ENCODE measurements around the gene PRKCB. TPM values are rescaled to one million over a fixed set of nuclear protein-coding genes. Genes with fewer than 3 reads are reported as not detected.
"Not testable (repeated sequence)": the region's sequence is repeated elsewhere in the genome, so short reads cannot be mapped to it uniquely, and the experiment has no call there.

The PRKCB gene
- polyA plus RNA-seq, 3 donors, result 57.4 to 87.4 (median 75.5) TPM

- Mint-ChIP-seq H3K4me3 (no peak overlapping the region), H3K9me3 (peaks cover 8 to 32% (median 20%) of the 10 kb centered on the region in 7 donors), H3K27me3 (ENCODE audit: low read depth in 3 of 3) (peaks cover 2 to 4% (median 2%) of the 10 kb centered on the region in 3 donors), H3K36me3 (no peaks in the 10 kb centered on the region), H3K4me1 (no peaks in the 10 kb centered on the region), H3K27ac (no peak overlapping the region)
- Histone ChIP-seq H3K9ac (ENCODE audit: insufficient read depth, low read length, poor library complexity, severe bottlenecking) (no peak overlapping the region), H3K36me3 (replicated peaks in 1 of 2; ENCODE audit: control insufficient read depth in 1 of 2, insufficient read depth in 2 of 2, low read length in 2 of 2) (no peaks in the 10 kb centered on the region), H3K9me3 (replicated peaks in 1 of 2; ENCODE audit: control insufficient read depth in 1 of 2, insufficient read depth in 1 of 2, low read length in 2 of 2) (peaks cover 10 to 17% of the 10 kb centered on the region in 2 donors), H3K27me3 (ENCODE audit: control insufficient read depth in 2 of 2, insufficient read depth in 2 of 2, low read length in 2 of 2) (no peaks in the 10 kb centered on the region), H4K20me1 (ENCODE audit: insufficient read depth, low read length) (no peaks in the 10 kb centered on the region), H3K4me3 (replicated peaks in 1 of 3; ENCODE audit: low read depth in 2 of 3, low read length in 3 of 3) (no peak overlapping the region), H3K4me2 (replicated peaks; ENCODE audit: extremely low read depth, low read length, poor library complexity, severe bottlenecking) (no peak overlapping the region), H3K4me1 (ENCODE audit: control insufficient read depth in 1 of 2, insufficient read depth in 2 of 2, low read length in 2 of 2) (no peaks in the 10 kb centered on the region), H2AFZ (ENCODE audit: insufficient read depth, low read depth, low read length, poor library complexity, severe bottlenecking) (no peak overlapping the region), H3K79me2 (ENCODE audit: insufficient read depth, low read length) (no peaks in the 10 kb centered on the region), H3K27ac (ENCODE audit: low read depth in 1 of 2, low read length in 2 of 2) (no peak overlapping the region)
- DNase-seq, result no peak
- WGBS (ENCODE audit: insufficient coverage), result no CpG with 5 or more reads among the region's 2 CpGs
- intact Hi-C loops (cut with micrococcal nuclease), result no loop called here
- TF ChIP-seq, protein P1, sequence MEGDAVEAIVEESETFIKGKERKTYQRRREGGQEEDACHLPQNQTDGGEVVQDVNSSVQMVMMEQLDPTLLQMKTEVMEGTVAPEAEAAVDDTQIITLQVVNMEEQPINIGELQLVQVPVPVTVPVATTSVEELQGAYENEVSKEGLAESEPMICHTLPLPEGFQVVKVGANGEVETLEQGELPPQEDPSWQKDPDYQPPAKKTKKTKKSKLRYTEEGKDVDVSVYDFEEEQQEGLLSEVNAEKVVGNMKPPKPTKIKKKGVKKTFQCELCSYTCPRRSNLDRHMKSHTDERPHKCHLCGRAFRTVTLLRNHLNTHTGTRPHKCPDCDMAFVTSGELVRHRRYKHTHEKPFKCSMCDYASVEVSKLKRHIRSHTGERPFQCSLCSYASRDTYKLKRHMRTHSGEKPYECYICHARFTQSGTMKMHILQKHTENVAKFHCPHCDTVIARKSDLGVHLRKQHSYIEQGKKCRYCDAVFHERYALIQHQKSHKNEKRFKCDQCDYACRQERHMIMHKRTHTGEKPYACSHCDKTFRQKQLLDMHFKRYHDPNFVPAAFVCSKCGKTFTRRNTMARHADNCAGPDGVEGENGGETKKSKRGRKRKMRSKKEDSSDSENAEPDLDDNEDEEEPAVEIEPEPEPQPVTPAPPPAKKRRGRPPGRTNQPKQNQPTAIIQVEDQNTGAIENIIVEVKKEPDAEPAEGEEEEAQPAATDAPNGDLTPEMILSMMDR (IDR thresholded peaks at IDR 0.05), result no peak
These were observed 400.0 kb downstream of the PRKCB start for GRCh38 chr16:24235806-24236205.

DNA sequence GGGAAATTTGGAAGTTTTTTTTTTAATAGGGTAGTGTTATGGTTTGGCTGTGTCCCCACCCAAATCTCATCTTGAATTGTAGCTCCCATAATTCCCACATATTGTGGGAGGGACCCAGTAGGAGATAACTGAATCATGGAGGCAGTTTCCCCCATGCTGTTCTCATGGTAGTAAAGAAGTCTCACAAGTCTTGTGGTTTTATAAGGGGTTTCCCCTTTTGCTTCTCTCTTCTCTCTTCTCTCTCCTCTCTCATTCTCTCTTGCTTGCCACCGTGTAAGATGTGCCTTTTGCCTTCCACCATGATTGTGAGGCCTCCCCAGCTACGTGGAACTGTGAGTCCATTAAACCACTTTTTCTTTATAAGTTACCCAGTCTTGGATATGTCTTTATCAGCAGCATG lies 403.1 kb downstream of the PRKCB start:
- H3K36me3 Mint-ChIP-seq; intact Hi-C loops (cut with micrococcal nuclease); H4K20me1 ChIP-seq (ENCODE audit: insufficient read depth, low read length); H3K36me3 ChIP-seq (replicated peaks in 1 of 2; ENCODE audit: control insufficient read depth in 1 of 2, insufficient read depth in 2 of 2, low read length in 2 of 2); DNase-seq; H3K79me2 ChIP-seq (ENCODE audit: insufficient read depth, low read length); H3K27ac ChIP-seq (ENCODE audit: low read depth in 1 of 2, low read length in 2 of 2); H3K4me2 ChIP-seq (replicated peaks; ENCODE audit: extremely low read depth, low read length, poor library complexity, severe bottlenecking); H3K27me3 Mint-ChIP-seq (ENCODE audit: low read depth in 3 of 3); H3K27me3 ChIP-seq (ENCODE audit: control insufficient read depth in 2 of 2, insufficient read depth in 2 of 2, low read length in 2 of 2); H3K4me1 ChIP-seq (ENCODE audit: control insufficient read depth in 1 of 2, insufficient read depth in 2 of 2, low read length in 2 of 2); H3K4me3 Mint-ChIP-seq; H3K4me1 Mint-ChIP-seq; H3K9ac ChIP-seq (ENCODE audit: insufficient read depth, low read length, poor library complexity, severe bottlenecking); H2AFZ ChIP-seq (ENCODE audit: insufficient read depth, low read depth, low read length, poor library complexity, severe bottlenecking); H3K4me3 ChIP-seq (replicated peaks in 1 of 3; ENCODE audit: low read depth in 2 of 3, low read length in 3 of 3): not testable (repeated sequence)
- H3K9me3 ChIP-seq (replicated peaks in 1 of 2; ENCODE audit: control insufficient read depth in 1 of 2, insufficient read depth in 1 of 2, low read length in 2 of 2), result peaks cover 10 to 17% of the 10 kb centered on the region in 2 donors
- WGBS (ENCODE audit: insufficient coverage), result no CpG with 5 or more reads among the region's 2 CpGs
- Mint-ChIP-seq H3K27ac (peak overlapping the region in 1 of 7 donors; percentile 25), H3K9me3 (peaks cover 6 to 32% (median 20%) of the 10 kb centered on the region in 7 donors)

All from CD14-positive monocyte (primary cell).